Measurements from ENCODE around the gene TM9SF3.

The TM9SF3 gene

DNA sequence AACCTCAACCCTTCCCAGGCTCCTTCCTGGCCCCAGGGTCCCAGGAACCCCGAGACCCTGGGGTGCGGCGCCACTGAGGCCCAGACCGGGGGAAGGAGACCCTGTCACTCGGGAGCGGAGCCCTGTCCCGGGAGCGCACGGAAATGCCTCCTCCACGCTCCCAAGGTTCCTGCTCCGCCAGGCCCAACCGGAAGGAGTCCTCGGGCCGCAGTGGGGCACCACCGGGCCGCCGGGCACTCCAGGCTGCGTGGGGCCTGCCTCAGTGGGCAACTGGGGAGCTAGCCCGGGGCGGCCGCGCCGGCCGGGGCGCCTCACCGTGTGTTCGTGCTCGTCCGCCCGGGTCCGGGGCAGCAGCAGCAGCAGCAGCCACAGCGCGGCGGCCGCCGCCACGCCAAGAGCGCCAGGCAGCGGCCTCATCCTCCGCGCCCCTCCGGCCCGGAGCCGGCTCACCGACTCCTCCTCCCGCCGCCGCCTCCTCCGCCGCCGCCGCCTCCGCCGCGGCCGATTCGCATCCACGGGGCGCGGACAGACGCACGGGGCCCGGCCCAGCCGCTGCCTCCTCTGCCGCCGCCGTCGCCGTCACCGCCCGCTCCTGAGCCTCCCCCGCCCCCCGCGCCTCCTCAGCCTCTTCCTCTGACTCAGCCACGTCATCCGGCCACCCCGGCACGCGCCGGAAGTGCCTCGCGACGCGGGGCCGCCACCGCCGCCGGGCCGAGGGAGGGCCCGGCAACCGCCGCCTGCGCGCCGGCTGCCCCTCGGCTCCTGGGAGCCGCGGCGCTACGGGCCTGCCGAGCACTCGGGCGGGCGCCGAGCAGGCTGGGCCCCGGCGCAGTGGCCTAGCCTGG lies at the start of gene TM9SF3:
TM9SF3 (minus strand) TSS at position 594 of the 845 bp plus-strand sequence; CDS start at position 417, 177 bp downstream.
- DNase-seq (ENCODE audit: low read depth, low spot score), result no peak

DNA sequence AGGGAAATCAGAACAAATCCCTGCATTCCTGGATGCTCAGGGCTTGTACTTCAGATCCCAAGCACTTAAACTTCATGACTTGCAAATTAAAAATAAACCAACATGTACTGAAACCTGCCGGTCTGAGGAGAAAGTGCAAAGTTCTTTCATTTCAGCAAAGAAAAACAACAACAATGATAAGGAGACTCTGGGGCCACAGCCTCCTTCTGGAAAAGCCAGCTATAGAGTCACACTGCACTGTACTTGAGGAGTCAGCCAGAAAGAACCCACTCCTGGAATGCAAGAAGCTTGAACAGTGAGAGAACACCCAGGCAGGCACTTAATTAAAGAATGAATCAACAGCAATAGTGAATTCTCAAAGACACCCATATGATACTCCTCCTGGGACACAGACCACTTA lies 49.7 kb upstream of the TM9SF3 start:
- no peak for DNase-seq (ENCODE audit: low read depth, low spot score)

GRCh38 chr10:96632974-96633710 lies 46.3 kb upstream of the TM9SF3 start:
- DNase-seq (ENCODE audit: low read depth, low spot score), result no peak

GRCh38 chr10:96627292-96627691 lies 40.5 kb upstream of the TM9SF3 start:
- DNase-seq (ENCODE audit: low read depth, low spot score), result no peak

DNA sequence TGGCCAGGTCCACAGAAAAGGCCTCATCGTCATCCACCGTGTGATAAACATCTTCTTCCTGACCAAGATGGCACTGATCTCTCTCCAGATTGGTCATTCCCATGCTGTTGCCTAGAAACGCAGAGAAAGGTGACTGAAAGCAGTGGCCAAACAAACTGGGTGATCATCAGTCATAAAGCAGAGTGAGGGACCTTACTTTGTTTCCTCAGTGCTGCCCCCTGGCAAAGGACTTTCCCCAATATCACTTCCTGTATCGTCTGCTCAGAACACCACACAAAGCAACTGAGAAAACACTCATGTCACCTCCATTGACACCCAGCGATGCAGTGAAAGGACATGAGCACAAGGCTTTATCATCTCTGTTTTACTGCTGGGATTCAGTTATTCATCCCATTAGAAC lies 40.0 kb upstream of the TM9SF3 start:
- DNase-seq (ENCODE audit: low read depth, low spot score), result no peak

DNA sequence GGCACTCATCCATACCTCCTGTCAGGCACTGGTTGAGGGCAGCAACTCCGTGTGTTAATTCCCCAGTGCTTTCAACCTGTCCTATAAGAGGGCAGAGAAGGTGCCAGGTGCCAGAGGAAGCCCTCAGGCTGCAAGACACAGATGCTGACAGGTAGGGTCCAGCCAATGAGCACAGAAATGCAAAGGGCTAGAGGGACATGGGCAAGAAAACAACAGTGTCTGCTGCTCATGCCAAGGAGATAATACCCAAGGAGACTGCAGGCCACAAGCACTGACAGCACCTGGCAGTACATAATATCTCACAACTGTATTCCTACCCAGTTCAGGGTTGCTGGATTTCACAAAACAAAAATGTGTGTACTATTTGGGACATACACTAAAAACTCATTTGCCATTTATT lies 38.4 kb upstream of the TM9SF3 start:
- DNase-seq (ENCODE audit: low read depth, low spot score), result no peak

GRCh38 chr10:96622013-96622787 lies 35.4 kb upstream of the TM9SF3 start:
- no peak for DNase-seq (ENCODE audit: low read depth, low spot score)

- no peak for DNase-seq (ENCODE audit: low read depth, low spot score)
Observed at GRCh38 chr10:96619796-96620773, 33.3 kb upstream of the TM9SF3 start.

GRCh38 chr10:96619120-96619519 lies 32.3 kb upstream of the TM9SF3 start:
- no peak for DNase-seq (ENCODE audit: low read depth, low spot score)

- no peak for DNase-seq (ENCODE audit: low read depth, low spot score)
Observed at GRCh38 chr10:96618653-96619052, 31.8 kb upstream of the TM9SF3 start.

GRCh38 chr10:96616961-96617360 lies 30.1 kb upstream of the TM9SF3 start:
- no peak for DNase-seq (ENCODE audit: low read depth, low spot score)

- DNase-seq (ENCODE audit: low read depth, low spot score), result no peak
Observed at GRCh38 chr10:96614515-96614914, 27.7 kb upstream of the TM9SF3 start.

GRCh38 chr10:96613576-96613975 lies 26.8 kb upstream of the TM9SF3 start:
- no peak for DNase-seq (ENCODE audit: low read depth, low spot score)

DNA sequence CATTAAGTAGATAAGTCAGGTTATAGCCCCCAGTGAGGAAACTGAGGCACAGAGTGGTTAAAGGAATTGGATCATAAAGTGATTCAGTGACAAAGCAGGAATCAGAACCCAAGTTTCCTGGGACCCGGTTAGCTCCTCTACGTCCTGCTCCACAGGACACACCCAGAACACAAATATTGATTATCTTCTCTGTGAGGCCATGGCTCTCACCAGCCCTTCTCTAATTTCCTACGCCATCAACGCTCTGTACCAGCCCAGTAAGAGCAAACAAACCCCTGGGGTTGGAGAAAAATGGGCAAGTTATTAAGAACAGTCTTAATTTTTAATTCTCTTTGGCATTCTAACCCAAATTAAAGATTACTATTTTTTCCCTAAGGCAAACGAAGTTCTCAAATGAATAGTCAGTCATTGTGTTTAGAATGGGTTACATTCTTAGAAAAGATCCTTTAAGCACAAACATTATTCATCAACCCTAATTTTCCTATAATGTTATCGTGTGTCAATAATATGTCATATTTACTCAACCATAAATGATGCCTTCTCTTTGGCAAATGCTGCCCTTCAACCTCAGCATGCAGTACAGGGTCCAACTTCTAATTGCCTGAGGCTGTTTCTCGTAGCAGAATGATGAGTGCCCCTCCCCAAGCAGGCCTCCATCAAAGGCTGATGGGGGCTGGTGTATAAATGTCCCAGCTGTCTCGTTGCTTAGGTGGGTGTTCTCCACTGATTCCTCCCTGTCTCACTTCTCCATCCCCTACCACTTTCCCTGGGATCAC lies 25.4 kb upstream of the TM9SF3 start:
- no peak for DNase-seq (ENCODE audit: low read depth, low spot score)

- no peak for DNase-seq (ENCODE audit: low read depth, low spot score)
Observed at GRCh38 chr10:96610817-96611216, 24.0 kb upstream of the TM9SF3 start.

- DNase-seq (ENCODE audit: low read depth, low spot score), result no peak
Observed at GRCh38 chr10:96609510-96609909, 22.7 kb upstream of the TM9SF3 start.

GRCh38 chr10:96608805-96609204 lies 22.0 kb upstream of the TM9SF3 start:
- no peak for DNase-seq (ENCODE audit: low read depth, low spot score)

DNA sequence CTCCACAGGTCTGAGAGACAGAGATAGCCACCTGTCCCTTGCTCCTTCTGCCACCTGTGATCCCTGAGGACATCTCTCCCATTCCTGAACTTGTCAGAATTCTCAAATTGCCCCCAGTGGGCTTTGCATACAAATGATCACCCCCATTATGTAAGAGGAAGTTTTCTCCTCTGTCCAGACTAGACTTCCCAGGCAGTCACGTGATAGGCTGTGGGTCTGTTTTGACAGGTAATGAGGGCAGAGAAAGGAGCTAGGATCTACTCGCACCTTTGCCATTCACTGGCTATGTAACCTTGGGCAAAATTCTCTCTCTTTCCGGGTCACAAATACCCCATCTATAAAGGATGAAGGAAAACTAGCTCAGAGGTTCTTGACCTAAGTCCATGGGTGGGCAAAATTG lies 21.4 kb upstream of the TM9SF3 start:
- DNase-seq (ENCODE audit: low read depth, low spot score), result no peak

DNA sequence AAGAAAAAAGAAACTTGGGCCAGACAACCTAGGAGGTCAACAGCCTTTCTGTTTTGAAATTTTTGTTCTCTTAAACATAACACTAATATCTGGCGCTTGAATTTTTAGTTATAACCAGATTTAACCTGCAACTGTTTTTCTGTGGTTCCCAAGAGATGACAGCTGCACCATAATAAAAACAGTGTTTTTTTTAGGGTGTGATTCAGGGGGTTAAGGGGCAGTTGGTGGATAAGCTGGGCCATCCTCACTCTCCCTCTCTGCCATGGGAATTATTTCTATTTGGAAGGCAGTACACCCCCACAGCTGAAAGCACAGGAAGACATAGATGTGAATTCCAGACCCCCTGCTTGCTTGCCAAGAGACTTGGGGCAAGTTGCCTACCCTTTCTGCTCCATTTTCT lies 20.1 kb upstream of the TM9SF3 start:
- no peak for DNase-seq (ENCODE audit: low read depth, low spot score)

GRCh38 chr10:96606216-96606615 lies 19.4 kb upstream of the TM9SF3 start:
- DNase-seq (ENCODE audit: low read depth, low spot score), result no peak
